Brain microvascular endothelial cell (primary cell): ENCODE results near the gene MED27.
A peak's percentile ranks its signal among the peaks of the same experiment; 100 is the strongest.

ENCODE experiments used
- DNase-seq: peaks from one replicate; pipeline ENCODE4 v3.0.0-alpha.2; 2020
- H3K27ac ChIP-seq: fragments of 250-450 bp; sonication (Bioruptor Pico); 2 replicates; pipeline ENCODE4 v1.5.1; 2020; ENCODE audit warnings: mild to moderate bottlenecking, moderate library complexity
- H3K27me3 ChIP-seq: fragments of 250-450 bp; sonication (Bioruptor Pico); replicated peaks from 2 replicates; pipeline ENCODE4 v1.5.1; 2020; ENCODE audit warnings: mild to moderate bottlenecking
- H3K36me3 ChIP-seq: fragments of 250-450 bp; sonication (Bioruptor Pico); replicated peaks from 2 replicates; pipeline ENCODE4 v1.5.1; 2020; ENCODE audit warnings: mild to moderate bottlenecking
- H3K4me3 ChIP-seq: 2 replicates; pipeline ENCODE4 v1.5.1; 2011; ENCODE audit warnings: low read depth, mild to moderate bottlenecking, control low read depth, low read length, moderate library complexity
- CTCF ChIP-seq: IDR thresholded peaks from 2 replicates; pipeline ENCODE4 v1.5.1; 2011; ENCODE audit warnings: low read depth, mild to moderate bottlenecking, moderate library complexity, low read length, control low read depth, inconsistent platforms; ENCODE audit errors: missing control alignments
- in situ Hi-C: cut with HindIII; loops from 2 replicates; pipeline ENCODE4 v1.10.0; 2017; ENCODE audit warnings: low sequenced_read_pairs, low pct_ligation_motif_present

MED27 gene

GRCh38 chr9:132002643-132003318, 76.9 kb downstream of the MED27 start:
- Histone ChIP-seq H3K27me3 (no peaks in the 10 kb centered on the region), H3K27ac (no peak overlapping the region), H3K36me3 (no peaks in the 10 kb centered on the region), H3K4me3 (no peak overlapping the region)
- in situ Hi-C loops, result no loop called here
- TF ChIP-seq CTCF, result no peak
- no peak for DNase-seq

GRCh38 chr9:132001567-132001966, 78.1 kb downstream of the MED27 start:
- Histone ChIP-seq H3K27me3 (no peaks in the 10 kb centered on the region), H3K36me3 (no peaks in the 10 kb centered on the region), H3K4me3 (no peak overlapping the region), H3K27ac (no peak overlapping the region)
- DNase-seq, result no peak
- in situ Hi-C loops, result no loop called here
- TF ChIP-seq CTCF, result no peak

- no peak for TF ChIP-seq CTCF
- H3K4me3 ChIP-seq, result no peak overlapping the region
- no peaks in the 10 kb centered on the region for H3K36me3 ChIP-seq
- no peaks in the 10 kb centered on the region for H3K27me3 ChIP-seq
- in situ Hi-C loops, result no loop called here
- no peak for DNase-seq
- peak overlapping the region; percentile 64 for H3K27ac ChIP-seq
Observed at GRCh38 chr9:132000659-132001058, 79.0 kb downstream of the MED27 start.

GRCh38 chr9:131999692-132000551, 79.7 kb downstream of the MED27 start:
- Histone ChIP-seq H3K27ac (peak overlapping the region; percentile 64), H3K27me3 (no peaks in the 10 kb centered on the region), H3K4me3 (no peak overlapping the region), H3K36me3 (no peaks in the 10 kb centered on the region)
- peak; percentile 80 for DNase-seq
- peak; percentile 65 for TF ChIP-seq CTCF
- in situ Hi-C loops, result no loop called here

- in situ Hi-C loops, result no loop called here
- H3K4me3 ChIP-seq, result no peak overlapping the region
- no peak for DNase-seq
- no peaks in the 10 kb centered on the region for H3K36me3 ChIP-seq
- no peaks in the 10 kb centered on the region for H3K27me3 ChIP-seq
- no peak overlapping the region for H3K27ac ChIP-seq
- no peak for TF ChIP-seq CTCF
Observed at GRCh38 chr9:131997779-131998178, 81.9 kb downstream of the MED27 start.
